T47D (cell line): Measurements from ENCODE around the gene ASRGL1.

Source experiments
- DNase-seq, 2 experiments: peaks; one replicate each; pipeline versions ENCODE4 v3.0.0 to v3.0.0-alpha.2; 2011 to 2012; ENCODE audit warnings: low read depth in 1 of 2, low spot score in 1 of 2
- JUND ChIP-seq: IDR thresholded peaks from 2 replicates; pipeline ENCODE4 v1.6.1; 2012; ENCODE audit warnings: low read depth
- in situ Hi-C: cut with HindIII; loops from 2 replicates; pipeline ENCODE4 v1.10.0; 2016; ENCODE audit warnings: low sequenced_read_pairs, low pct_unique_long_range_greater_than_20kb

The ASRGL1 gene

GRCh38 chr11:62401356-62401755 is 64.1 kb downstream of the ASRGL1 start:
- no peak for TF ChIP-seq JUND
- DNase-seq: no peak
- in situ Hi-C loops: no loop called here

- no peak for DNase-seq
- in situ Hi-C loops: no loop called here
- no peak for TF ChIP-seq JUND
Measured at GRCh38 chr11:62401811-62402210, 64.6 kb downstream of the ASRGL1 start.

- in situ Hi-C loops: no loop called here
- no peak for TF ChIP-seq JUND
- no peak for DNase-seq
Measured at GRCh38 chr11:62402226-62402959, 65.1 kb downstream of the ASRGL1 start.

GRCh38 chr11:62402960-62403730 is 65.9 kb downstream of the ASRGL1 start:
- TF ChIP-seq JUND: no peak
- no peak for DNase-seq
- in situ Hi-C loops: no loop called here

- in situ Hi-C loops: no loop called here
- TF ChIP-seq JUND: no peak
- DNase-seq: no peak
Measured at GRCh38 chr11:62404435-62404834, 67.2 kb downstream of the ASRGL1 start.

GRCh38 chr11:62404901-62405300 is 67.7 kb downstream of the ASRGL1 start:
- no peak for TF ChIP-seq JUND
- in situ Hi-C loops: no loop called here
- DNase-seq: no peak

GRCh38 chr11:62406034-62406433 is 68.8 kb downstream of the ASRGL1 start:
- no peak for TF ChIP-seq JUND
- in situ Hi-C loops: no loop called here
- DNase-seq: no peak

GRCh38 chr11:62409831-62410230 is 72.6 kb downstream of the ASRGL1 start:
- DNase-seq: no peak
- in situ Hi-C loops: no loop called here
- no peak for TF ChIP-seq JUND

GRCh38 chr11:62410972-62411371 is 73.7 kb downstream of the ASRGL1 start:
- in situ Hi-C loops: no loop called here
- no peak for DNase-seq
- TF ChIP-seq JUND: no peak

- no peak for TF ChIP-seq JUND
- DNase-seq: no peak
- in situ Hi-C loops: no loop called here
Measured at GRCh38 chr11:62411524-62411923, 74.3 kb downstream of the ASRGL1 start.

- no peak for TF ChIP-seq JUND
- in situ Hi-C loops: no loop called here
- no peak for DNase-seq
Measured at GRCh38 chr11:62413060-62413696, 75.9 kb downstream of the ASRGL1 start.

GRCh38 chr11:62416596-62416995 is 79.3 kb downstream of the ASRGL1 start:
- in situ Hi-C loops: no loop called here
- no peak for TF ChIP-seq JUND
- peak in 1 of 2 experiments; percentile 65 for DNase-seq

GRCh38 chr11:62418136-62418535 is 80.9 kb downstream of the ASRGL1 start:
- no peak for DNase-seq
- no peak for TF ChIP-seq JUND
- in situ Hi-C loops: no loop called here
